ENCODE results near the gene FAM89A.

DNA sequence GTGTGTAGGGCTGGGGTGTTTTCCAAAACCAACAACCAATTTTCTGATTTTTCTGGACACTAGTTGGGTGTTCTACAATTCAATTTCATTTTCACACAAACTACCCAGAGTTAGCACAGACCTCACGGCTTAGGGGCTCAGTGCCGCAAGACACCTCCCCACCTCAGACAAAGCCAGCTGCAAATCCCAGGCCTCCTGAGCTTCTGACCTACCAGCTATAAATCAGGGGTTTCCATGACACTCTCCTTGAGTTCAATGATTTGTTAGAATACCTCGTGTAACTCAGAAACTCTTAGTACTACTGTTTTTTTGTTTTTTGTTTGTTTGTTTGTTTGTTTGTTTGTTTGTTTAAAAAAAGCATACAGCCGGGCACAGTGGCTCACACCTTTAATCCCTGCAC, 28.7 kb upstream of the FAM89A start:
- no peak for TF ChIP-seq EZH2 (optimal IDR thresholded peaks at IDR 0.05; ENCODE audit: low read depth, low read length)
- TF ChIP-seq, protein P1, sequence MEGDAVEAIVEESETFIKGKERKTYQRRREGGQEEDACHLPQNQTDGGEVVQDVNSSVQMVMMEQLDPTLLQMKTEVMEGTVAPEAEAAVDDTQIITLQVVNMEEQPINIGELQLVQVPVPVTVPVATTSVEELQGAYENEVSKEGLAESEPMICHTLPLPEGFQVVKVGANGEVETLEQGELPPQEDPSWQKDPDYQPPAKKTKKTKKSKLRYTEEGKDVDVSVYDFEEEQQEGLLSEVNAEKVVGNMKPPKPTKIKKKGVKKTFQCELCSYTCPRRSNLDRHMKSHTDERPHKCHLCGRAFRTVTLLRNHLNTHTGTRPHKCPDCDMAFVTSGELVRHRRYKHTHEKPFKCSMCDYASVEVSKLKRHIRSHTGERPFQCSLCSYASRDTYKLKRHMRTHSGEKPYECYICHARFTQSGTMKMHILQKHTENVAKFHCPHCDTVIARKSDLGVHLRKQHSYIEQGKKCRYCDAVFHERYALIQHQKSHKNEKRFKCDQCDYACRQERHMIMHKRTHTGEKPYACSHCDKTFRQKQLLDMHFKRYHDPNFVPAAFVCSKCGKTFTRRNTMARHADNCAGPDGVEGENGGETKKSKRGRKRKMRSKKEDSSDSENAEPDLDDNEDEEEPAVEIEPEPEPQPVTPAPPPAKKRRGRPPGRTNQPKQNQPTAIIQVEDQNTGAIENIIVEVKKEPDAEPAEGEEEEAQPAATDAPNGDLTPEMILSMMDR (IDR thresholded peaks at IDR 0.05; ENCODE audit: low read length): no peak

Measured in MM.1S (cell line).